Measurements from ENCODE around the gene XPNPEP3. TPM values are rescaled to one million over a fixed set of nuclear protein-coding genes. Genes with fewer than 3 reads are reported as not detected.
"Not testable (repeated sequence)": the region's sequence is repeated elsewhere in the genome, so short reads cannot be mapped to it uniquely, and the experiment has no call there.

XPNPEP3 gene
- total and polyA plus RNA-seq, 5 experiments from 2014 or later, result 5.9 to 19.4 (median 11.5) TPM

DNA sequence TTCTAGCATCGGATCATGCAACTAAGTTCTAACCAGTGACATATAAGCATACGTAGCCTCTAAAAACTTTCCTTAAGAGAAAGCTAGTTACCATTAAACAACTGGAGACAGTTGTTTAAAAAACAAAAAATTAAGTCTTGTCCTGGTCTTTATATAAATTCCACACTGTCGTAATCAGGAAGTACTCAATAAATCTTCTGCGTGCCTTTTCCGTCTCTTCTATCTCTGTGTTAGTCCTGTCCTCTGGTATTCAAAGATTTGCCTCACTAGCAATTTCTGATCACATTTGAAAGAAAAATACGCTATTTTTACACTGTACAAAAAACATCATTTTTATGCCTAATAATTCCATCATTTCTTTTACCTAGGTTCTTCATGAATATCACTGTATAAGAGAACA, 27.8 kb upstream of the XPNPEP3 start:
- no peak overlapping the region for H3K4me3 Mint-ChIP-seq
- no peaks in the 10 kb centered on the region for H3K9me3 Mint-ChIP-seq
- DNase-seq, result no peak
- H3K36me3 Mint-ChIP-seq, result peaks cover 0 to 83% (median 19%) of the 10 kb centered on the region in 3 donors
- POLR2A ChIA-PET, result no interaction called here
- no peak for ATAC-seq
- peaks cover 0 to 2% (median 0%) of the 10 kb centered on the region in 4 donors for H3K4me1 Mint-ChIP-seq
- H3K27ac Mint-ChIP-seq, result peak overlapping the region in 1 of 10 donors; percentile 55
- H3K27me3 Mint-ChIP-seq, result no peaks in the 10 kb centered on the region

DNA sequence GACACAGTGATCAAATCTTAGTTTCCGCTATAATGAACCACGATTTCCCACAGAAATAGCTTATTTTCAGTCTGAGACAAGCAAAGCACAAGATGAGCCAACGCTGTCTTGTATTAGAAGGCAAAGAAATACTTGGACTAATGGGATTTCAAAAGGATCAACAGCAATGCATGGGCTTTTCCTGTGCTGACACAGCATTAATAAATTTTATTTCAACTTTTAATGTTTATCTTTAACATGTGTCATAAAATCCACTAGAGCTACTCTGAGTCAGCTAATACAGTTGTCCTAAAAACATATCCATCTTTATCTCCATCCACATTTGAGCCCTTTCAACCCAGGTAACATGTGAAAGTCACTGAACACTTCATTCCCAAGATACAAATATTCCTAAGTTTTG, 22.3 kb upstream of the XPNPEP3 start:
- Mint-ChIP-seq H3K36me3 (peaks cover 0 to 90% (median 18%) of the 10 kb centered on the region in 3 donors), H3K9me3 (no peaks in the 10 kb centered on the region), H3K27ac (peak overlapping the region in 3 of 10 donors; percentile 18 to 43 (median 28)), H3K4me1 (peaks cover 0 to 8% (median 2%) of the 10 kb centered on the region in 4 donors), H3K27me3 (no peaks in the 10 kb centered on the region), H3K4me3 (no peak overlapping the region)
- ATAC-seq (no peak), DNase-seq (no peak)
- POLR2A ChIA-PET, result interaction anchor here (0.6 kb wide), 2 partner anchors 18 to 23 kb away, joined by 3 to 4 read pairs; partner anchors contain the start of gene XPNPEP3

DNA sequence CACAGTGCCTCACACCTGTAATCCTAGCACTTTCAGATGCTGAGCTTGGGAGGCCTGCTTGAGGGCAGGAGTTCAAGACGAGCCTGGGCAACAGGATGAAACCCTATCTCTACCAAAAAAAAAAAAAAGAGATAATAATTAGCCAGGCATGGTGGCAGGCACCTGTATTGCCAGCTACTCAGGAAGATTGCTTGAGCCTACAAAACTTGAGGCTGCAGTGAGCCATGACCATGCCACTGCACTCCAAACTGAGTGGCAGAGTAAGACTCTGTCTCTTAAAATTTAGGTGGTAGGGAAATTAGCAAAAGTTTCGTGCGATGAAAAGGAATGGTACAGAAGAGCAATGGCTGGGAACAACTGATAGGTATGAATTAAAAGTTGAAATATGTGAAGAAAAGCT, 18.5 kb upstream of the XPNPEP3 start:
- DNase-seq, result no peak
- H3K27me3 Mint-ChIP-seq, result no peaks in the 10 kb centered on the region
- POLR2A ChIA-PET, result interaction anchor here (0.9 kb wide), 1 partner anchor 18 kb away, joined by 3 read pairs; the partner anchor contains the start of genes ST13 and XPNPEP3
- no peak for ATAC-seq
- H3K4me3 Mint-ChIP-seq, result no peak overlapping the region
- no peaks in the 10 kb centered on the region for H3K9me3 Mint-ChIP-seq
- peaks cover 0 to 91% (median 14%) of the 10 kb centered on the region in 3 donors for H3K36me3 Mint-ChIP-seq
- peak overlapping the region in 4 of 10 donors; percentile 11 to 63 (median 28) for H3K27ac Mint-ChIP-seq
- H3K4me1 Mint-ChIP-seq, result peaks cover 8 to 22% (median 12%) of the 10 kb centered on the region in 4 donors

DNA sequence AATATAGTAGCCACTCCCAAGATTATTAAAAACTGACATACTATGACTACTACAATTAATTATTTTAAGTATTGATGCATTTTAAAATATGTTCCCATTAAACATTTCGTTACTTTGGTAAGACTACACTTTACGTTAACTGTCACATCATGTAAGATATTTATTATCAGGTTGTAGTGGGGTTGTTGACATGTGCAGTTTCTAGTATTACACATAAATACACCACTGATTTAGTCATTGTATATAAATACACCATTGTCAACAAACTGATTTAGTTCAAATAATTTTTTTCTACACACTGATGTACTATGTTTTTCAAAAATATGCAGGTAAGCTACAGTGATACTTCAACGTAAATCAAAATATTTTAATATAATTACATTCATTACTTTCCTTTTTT, 12.0 kb upstream of the XPNPEP3 start:
- Mint-ChIP-seq H3K27me3 (no peaks in the 10 kb centered on the region), H3K36me3 (peaks cover 0 to 88% (median 21%) of the 10 kb centered on the region in 3 donors), H3K4me3 (no peak overlapping the region), H3K27ac (peak overlapping the region in 2 of 10 donors; percentile 62 to 68), H3K9me3 (no peaks in the 10 kb centered on the region), H3K4me1 (peaks cover 6 to 23% (median 13%) of the 10 kb centered on the region in 4 donors)
- POLR2A ChIA-PET, result no interaction called here
- no peak for ATAC-seq
- DNase-seq, result no peak

DNA sequence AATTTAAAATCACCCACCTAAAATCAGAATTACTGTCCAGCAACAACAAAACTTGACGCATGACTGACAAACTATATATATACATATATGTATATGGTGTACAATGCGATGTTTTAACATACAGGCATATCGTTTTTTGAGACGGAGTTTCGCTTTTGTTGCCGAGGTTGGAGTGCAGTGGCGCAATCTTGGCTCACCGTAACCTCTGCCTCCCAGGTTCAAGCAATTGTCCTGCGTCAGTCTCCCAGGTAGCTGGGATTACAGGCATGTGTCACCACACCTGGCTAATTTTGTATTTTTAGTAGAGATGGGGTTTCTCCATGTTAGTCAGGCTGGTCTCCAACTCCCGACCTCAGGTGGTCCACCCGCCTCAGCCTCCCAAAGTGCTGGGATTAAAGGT, 11.1 kb upstream of the XPNPEP3 start:
- peaks cover 0 to 85% (median 20%) of the 10 kb centered on the region in 3 donors for H3K36me3 Mint-ChIP-seq
- ATAC-seq, DNase-seq, H3K9me3 Mint-ChIP-seq, H3K27me3 Mint-ChIP-seq, H3K4me3 Mint-ChIP-seq, H3K27ac Mint-ChIP-seq, POLR2A ChIA-PET: not testable (repeated sequence)
- H3K4me1 Mint-ChIP-seq, result peaks cover 11 to 28% (median 18%) of the 10 kb centered on the region in 4 donors

DNA sequence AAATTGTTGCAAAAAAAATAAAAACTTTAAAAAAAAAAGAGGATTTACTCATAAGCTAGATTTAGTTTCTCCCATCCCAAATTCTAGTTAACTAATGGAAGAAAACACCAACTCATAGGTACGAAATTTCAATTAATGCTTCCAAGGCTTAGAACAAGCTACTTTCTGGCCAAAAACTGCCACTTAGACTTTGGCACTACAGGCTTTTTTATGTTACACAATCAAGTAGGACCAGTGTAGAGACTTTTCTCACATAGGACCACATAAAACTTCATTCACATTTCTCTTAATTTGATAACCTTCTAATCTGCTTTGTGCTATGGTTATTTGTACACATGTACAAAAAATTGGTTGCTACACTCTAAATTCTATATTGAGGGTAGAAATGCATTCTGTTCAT, 3.6 kb upstream of the XPNPEP3 start:
- Mint-ChIP-seq H3K9me3 (no peaks in the 10 kb centered on the region), H3K36me3 (peaks cover 4 to 44% (median 7%) of the 10 kb centered on the region in 3 donors), H3K27me3 (no peaks in the 10 kb centered on the region), H3K4me3 (peak overlapping the region in 9 of 10 donors; percentile 21 to 97 (median 48)), H3K27ac (peak overlapping the region in 8 of 10 donors; percentile 1 to 86 (median 66)), H3K4me1 (peaks cover 11 to 66% (median 63%) of the 10 kb centered on the region in 4 donors)
- POLR2A ChIA-PET, result interaction anchor here (1.3 kb wide), 1 partner anchor 98 kb away, joined by 3 read pairs; the partner anchor contains the start of gene RBX1
- DNase-seq (no peak), ATAC-seq (no peak)

DNA sequence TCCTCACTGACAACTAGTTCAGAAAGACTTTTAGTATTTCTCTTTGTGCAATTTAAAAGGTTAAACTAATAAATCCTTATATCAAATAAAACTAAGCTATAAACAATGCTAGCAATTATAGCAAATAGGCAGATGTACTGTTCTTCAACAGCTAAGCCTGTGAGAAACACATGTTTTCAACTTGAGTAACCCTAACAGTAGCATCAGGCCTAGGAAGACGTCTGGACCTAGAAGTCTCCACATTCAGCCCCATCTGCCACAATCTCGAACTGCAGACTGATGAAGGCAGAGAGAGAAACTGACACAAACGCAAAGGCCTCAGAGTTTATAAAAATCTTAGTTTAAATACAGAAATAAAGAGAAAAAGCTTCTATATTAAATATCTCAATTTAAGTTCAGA, 3.0 kb upstream of the XPNPEP3 start:
- DNase-seq, result no peak
- H3K27me3 Mint-ChIP-seq, result no peaks in the 10 kb centered on the region
- no peak for ATAC-seq
- H3K36me3 Mint-ChIP-seq, result peaks cover 4 to 38% (median 6%) of the 10 kb centered on the region in 3 donors
- no peaks in the 10 kb centered on the region for H3K9me3 Mint-ChIP-seq
- POLR2A ChIA-PET, result interaction anchor here (0.9 to 1.3 kb wide), 4 partner anchors 13 to 97 kb away, joined by 3 to 5 read pairs (median 4); partner anchors contain the start of gene RBX1
- H3K4me3 Mint-ChIP-seq, result peak overlapping the region; percentile 31 to 99 (median 66)
- peak overlapping the region in 9 of 10 donors; percentile 1 to 86 (median 69) for H3K27ac Mint-ChIP-seq
- H3K4me1 Mint-ChIP-seq, result peaks cover 12 to 70% (median 66%) of the 10 kb centered on the region in 4 donors

DNA sequence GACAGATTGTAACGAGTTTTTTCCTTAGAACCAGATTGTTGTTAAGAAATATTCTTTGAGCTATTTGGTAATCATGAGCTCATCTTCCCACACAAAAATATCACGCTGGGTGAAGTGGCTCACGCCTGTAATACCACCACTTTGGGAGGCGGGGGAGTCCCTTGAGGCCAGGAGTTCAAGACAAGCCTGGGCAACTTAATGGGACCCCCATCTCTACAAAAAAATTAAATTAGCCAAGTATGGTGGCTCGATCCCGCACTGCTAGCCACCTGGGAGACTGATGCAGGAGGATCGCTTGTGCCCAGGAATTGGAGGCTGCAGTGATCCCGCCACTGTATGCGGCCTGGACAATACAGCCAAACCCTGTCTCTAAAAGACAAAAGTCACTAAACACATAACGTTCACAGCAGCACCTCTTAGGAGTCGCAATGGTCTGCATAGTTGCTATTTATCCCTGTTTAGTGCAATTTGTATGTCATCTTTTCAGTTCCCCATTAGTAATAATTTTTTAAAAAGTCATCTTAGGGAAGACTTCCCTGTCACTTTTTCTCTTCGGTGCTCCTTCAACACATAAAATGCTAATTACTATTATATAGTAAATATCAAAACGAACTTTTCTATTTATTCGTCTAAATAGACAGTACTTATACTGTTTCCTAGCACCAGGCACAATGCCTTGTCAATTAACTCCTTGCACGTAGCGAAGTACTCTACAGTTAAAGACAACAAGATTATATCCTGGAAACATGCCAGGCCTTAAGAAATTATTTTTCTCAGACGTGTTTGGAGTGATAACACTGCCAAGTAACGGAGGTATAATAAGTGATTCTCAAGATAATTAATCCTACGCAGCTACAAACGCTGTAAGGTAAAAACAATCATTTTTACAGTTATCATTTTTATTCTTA, 1.6 kb upstream of the XPNPEP3 start:
- Mint-ChIP-seq H3K27me3 (no peaks in the 10 kb centered on the region), H3K9me3 (no peaks in the 10 kb centered on the region), H3K27ac (peak overlapping the region; percentile 68 to 100 (median 100)), H3K4me3 (peak overlapping the region; percentile 76 to 100 (median 99)), H3K36me3 (peaks cover 2 to 29% (median 4%) of the 10 kb centered on the region in 3 donors), H3K4me1 (peaks cover 11 to 73% (median 66%) of the 10 kb centered on the region in 4 donors)
- DNase-seq, result no peak
- POLR2A ChIA-PET, result interaction anchor here (1.1 to 3.9 kb wide), 6 partner anchors 12 to 613 kb away, joined by 3 to 22 read pairs (median 11); partner anchors contain the start of genes ACO2, PHF5A, RBX1 and SLC25A17
- no peak for ATAC-seq

DNA sequence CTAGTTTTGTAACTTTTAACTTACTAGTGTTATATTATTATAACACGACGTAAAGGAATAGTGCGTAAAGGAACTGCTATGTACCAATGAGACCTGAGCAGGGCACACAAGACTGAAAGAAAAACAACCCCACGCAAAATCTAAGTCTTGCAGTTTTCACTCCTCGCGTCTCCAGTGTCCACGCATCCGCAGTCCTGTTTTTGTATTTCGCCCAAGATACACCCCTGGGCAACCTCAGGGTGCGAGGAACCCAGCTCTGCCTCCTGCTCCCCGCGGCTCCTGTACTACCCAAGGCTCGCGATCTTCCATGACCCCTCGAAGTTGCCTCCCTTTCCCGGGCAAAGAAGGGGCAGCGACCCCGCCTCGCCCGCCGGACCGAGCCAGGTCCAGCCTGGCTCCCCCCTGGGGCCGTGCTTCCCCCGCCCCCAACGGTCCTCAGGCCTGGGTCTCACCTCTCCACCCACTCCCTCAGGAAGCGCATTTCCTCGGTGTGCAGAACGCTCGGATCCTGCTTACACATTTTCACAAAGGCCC, 902 bp upstream of the XPNPEP3 start:
- POLR2A ChIA-PET, result interaction anchor here (0.5 to 3.9 kb wide), 13 partner anchors 15 to 1049 kb away, joined by 3 to 22 read pairs (median 4); partner anchors contain the start of genes ACO2, EP300, MRTFA and PHF5A
- peak overlapping the region; percentile 97 to 100 (median 99) for H3K4me3 Mint-ChIP-seq
- peak; percentile 15 to 20 for ATAC-seq
- H3K9me3 Mint-ChIP-seq, result no peaks in the 10 kb centered on the region
- no peaks in the 10 kb centered on the region for H3K27me3 Mint-ChIP-seq
- peaks cover 12 to 73% (median 64%) of the 10 kb centered on the region in 4 donors for H3K4me1 Mint-ChIP-seq
- peak overlapping the region; percentile 98 to 100 (median 100) for H3K27ac Mint-ChIP-seq
- peaks cover 0 to 30% (median 4%) of the 10 kb centered on the region in 3 donors for H3K36me3 Mint-ChIP-seq
- peak in 6 of 10 donors; percentile 4 to 64 (median 32) for DNase-seq

DNA sequence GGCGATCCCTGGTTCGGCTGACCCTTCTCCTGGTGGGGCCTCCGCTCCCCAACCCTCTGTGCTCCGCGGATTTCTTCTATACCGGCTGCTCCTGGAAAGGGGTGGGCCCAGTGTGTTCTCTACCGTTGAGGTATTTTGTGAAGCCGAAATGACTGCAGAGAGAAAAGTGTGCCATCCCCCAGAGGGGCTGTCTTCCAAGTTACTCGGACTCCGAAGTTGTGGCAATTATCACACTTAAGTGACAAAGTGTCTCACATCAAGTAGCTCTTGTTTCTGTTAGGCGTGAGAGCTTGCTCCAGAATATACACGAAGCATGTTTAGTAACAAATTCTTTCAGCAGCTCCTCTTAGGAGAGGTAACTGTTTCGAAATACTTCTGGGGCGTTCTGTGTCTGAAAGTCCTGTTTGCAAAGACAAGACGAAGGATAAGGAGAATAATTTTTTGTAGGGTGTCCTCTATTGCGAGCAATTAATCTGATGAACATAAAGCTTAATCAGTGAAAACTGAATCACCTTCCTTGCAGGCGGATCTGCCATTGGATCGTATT, 434 bp downstream of the XPNPEP3 start:
- Mint-ChIP-seq H3K4me1 (peaks cover 9 to 67% (median 61%) of the 10 kb centered on the region in 4 donors), H3K27me3 (no peaks in the 10 kb centered on the region), H3K36me3 (peaks cover 2 to 27% (median 4%) of the 10 kb centered on the region in 3 donors), H3K4me3 (peak overlapping the region; percentile 97 to 100 (median 99)), H3K27ac (peak overlapping the region; percentile 98 to 100 (median 100)), H3K9me3 (no peaks in the 10 kb centered on the region)
- ATAC-seq (peak in 1 of 2 donors; percentile 1), DNase-seq (peak in 1 of 10 donors; percentile 9)
- POLR2A ChIA-PET, result interaction anchor here (0.5 to 3.9 kb wide), 17 partner anchors 19 to 1745 kb away, joined by 3 to 22 read pairs (median 4); partner anchors contain the start of genes ACO2, EP300, PHF5A and RANGAP1

DNA sequence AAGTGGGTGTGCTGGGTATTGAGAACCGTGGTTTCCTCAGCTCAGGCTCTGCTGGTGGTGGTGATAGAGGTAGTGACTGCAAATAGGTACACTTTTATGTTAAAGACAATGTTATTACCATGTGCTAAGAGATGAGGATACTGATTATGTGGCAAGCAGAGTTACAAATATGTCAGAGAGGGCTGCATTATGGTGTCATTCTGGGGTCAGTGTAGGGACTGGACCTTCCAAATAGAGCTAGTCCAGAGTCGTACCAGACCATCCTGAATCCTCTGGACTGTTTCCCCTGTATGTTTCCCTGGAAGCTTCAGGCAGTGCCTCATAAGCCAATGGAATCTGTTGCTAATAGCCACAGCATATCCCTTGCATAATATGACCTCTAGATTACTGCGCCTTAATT, 5.1 kb downstream of the XPNPEP3 start, which contains the start of gene DNAJB7:
Gene DNAJB7, minus strand, starts transcription at position 101 of the 400 bp plus-strand sequence. CDS start 119 bp downstream, outside the sequence.
- POLR2A ChIA-PET, result no interaction called here
- Mint-ChIP-seq H3K27me3 (no peaks in the 10 kb centered on the region), H3K36me3 (peaks cover 0 to 18% (median 2%) of the 10 kb centered on the region in 3 donors), H3K9me3 (no peaks in the 10 kb centered on the region), H3K4me1 (peaks cover 18 to 65% (median 53%) of the 10 kb centered on the region in 4 donors), H3K4me3 (no peak within 1 kb of the TSS), H3K27ac (peak within 1 kb of the TSS in 7 of 10 donors; percentile 12 to 72 (median 49))
- no peak for ATAC-seq
- DNase-seq, result no peak

DNA sequence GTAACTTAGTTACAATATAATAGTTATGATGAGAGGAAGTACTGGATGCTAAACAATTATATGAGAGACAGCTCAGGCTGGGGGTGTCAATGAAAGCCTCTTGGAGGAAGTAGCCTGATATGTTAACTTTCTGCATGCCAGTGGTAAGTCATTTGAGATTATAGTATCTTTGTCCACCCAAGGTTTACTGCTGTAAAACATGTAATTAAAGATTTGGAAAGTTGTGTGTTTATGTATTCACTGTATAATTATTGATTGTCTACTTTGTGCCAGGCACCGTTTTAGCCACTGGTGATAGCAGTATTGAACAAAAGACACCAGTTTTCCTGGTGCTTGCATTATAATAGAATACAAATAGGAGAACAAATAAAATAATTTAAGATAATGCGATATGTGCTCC, 5.6 kb downstream of the XPNPEP3 start:
- H3K9me3 Mint-ChIP-seq, result no peaks in the 10 kb centered on the region
- H3K4me1 Mint-ChIP-seq, result peaks cover 18 to 62% (median 50%) of the 10 kb centered on the region in 4 donors
- H3K36me3 Mint-ChIP-seq, result peaks cover 0 to 18% (median 2%) of the 10 kb centered on the region in 3 donors
- H3K27ac Mint-ChIP-seq, result peak overlapping the region in 5 of 10 donors; percentile 1 to 63 (median 27)
- ATAC-seq (no peak), DNase-seq (no peak)
- no peak overlapping the region for H3K4me3 Mint-ChIP-seq
- H3K27me3 Mint-ChIP-seq, result no peaks in the 10 kb centered on the region
- POLR2A ChIA-PET, result no interaction called here
